Sigmoid colon (tissue), 7 donors: ENCODE data around the gene GK2. TPM values are rescaled to one million over a fixed set of nuclear protein-coding genes. Genes with fewer than 3 reads are reported as not detected.

ENCODE experiments used
- DNase-seq: peaks from one replicate; pipeline ENCODE4 v3.0.0-alpha.2; 2019
- H3K27ac ChIP-seq, 4 donors: fragments of 200-600 bp; sonication (generic); one replicate each; pipeline ENCODE4 v1.5.1; 2016 to 2019; ENCODE audit warnings: mild to moderate bottlenecking in 1 of 4
- H3K27me3 ChIP-seq, 3 donors: fragments of 200-600 bp; sonication (generic); one replicate each; pipeline ENCODE4 v1.5.1; 2019; ENCODE audit warnings: mild to moderate bottlenecking in 1 of 3
- H3K36me3 ChIP-seq, 4 donors: fragments of 200-600 bp; sonication (generic); one replicate each; pipeline ENCODE4 v1.5.1; 2016 to 2019
- H3K4me1 ChIP-seq, 4 donors: fragments of 200-600 bp; sonication (generic); one replicate each; pipeline ENCODE4 v1.5.1; 2017 to 2019
- H3K4me3 ChIP-seq, 4 donors: fragments of 200-600 bp; sonication (generic); one replicate each; pipeline ENCODE4 v1.5.1; 2017 to 2019; ENCODE audit warnings: mild to moderate bottlenecking in 2 of 4, moderate library complexity in 1 of 4
- H3K9me3 ChIP-seq, 4 donors: fragments of 200-600 bp in 3 of 4; sonication (generic) in 3 of 4; one replicate each; pipeline versions ENCODE4 v1.5.1 to v1.6.1; 2013 to 2019
- CTCF ChIP-seq, 4 experiments: fragments of 450-650 bp in 3 of 4; fragments of 200-600 bp in 1 of 4; IDR thresholded peaks; one replicate each; pipeline ENCODE4 v1.5.1; 2016 to 2019; ENCODE audit warnings: antibody characterized with exemption in 4 of 4, mild to moderate bottlenecking in 3 of 4, moderate library complexity in 2 of 4
- EP300 ChIP-seq, 4 donors: sonication (generic); formaldehyde crosslinking; IDR thresholded peaks; one replicate each; pipeline ENCODE4 v1.6.1; 2017; ENCODE audit warnings: antibody characterized with exemption in 4 of 4
- POLR2A ChIP-seq, 2 donors: fragments of 450-650 bp; IDR thresholded peaks; one replicate each; pipeline ENCODE4 v1.6.1; 2016; ENCODE audit warnings: antibody characterized with exemption in 2 of 2, mild to moderate bottlenecking in 2 of 2, moderate library complexity in 2 of 2
- POLR2AphosphoS5 ChIP-seq, 4 donors: sonication (generic); formaldehyde crosslinking; IDR thresholded peaks; one replicate each; pipeline ENCODE4 v1.6.1; 2017; ENCODE audit warnings: antibody characterized with exemption in 4 of 4
- WGBS, 2 donors: extraction: QIAGEN DNeasy Blood & Tissue Kit; methylation state at CpG; one replicate each; pipeline ENCODE4 v1.1.7; 2013; 5-methylcytosine and 5-hydroxymethylcytosine counted together
- intact Hi-C: fragments of 100-400 bp; cut with DNase I; formaldehyde crosslinking; loops from one replicate; pipeline ENCODE4 v1.15.1; 2023
- polyA plus RNA-seq, 3 donors: library from polyadenylated mRNA; stranded (reverse); fragments of 200-250 nt; gene quantifications; one replicate each; pipeline ENCODE4 v1.2.3, GENCODE V29; 2013
- total RNA-seq, 4 donors: library from RNA; depleted of rRNA; stranded (reverse); fragments of >200 nt; gene quantifications; one replicate each; pipeline ENCODE4 v1.1.0, GENCODE V29; 2016
- donor health status: healthy with polysubstance abuse.
- donor health status: Bipolar disorder and iron deficiency.
- donor health status: healthy.

The GK2 gene
- total and polyA plus RNA-seq, 7 donors, result not detected

GRCh38 chr4:79445371-79445781, 37.3 kb upstream of the GK2 start:
- 48 to 61% methylated on average over 5 of the region's 5 CpGs for WGBS, 2 donors
- no peak for TF ChIP-seq CTCF (IDR thresholded peaks at IDR 0.05)
- no peak for TF ChIP-seq POLR2AphosphoS5 (IDR thresholded peaks at IDR 0.05)
- no peak for TF ChIP-seq POLR2A (IDR thresholded peaks at IDR 0.05)
- TF ChIP-seq EP300 (IDR thresholded peaks at IDR 0.05), result no peak

GRCh38 chr4:79442422-79442821, 34.4 kb upstream of the GK2 start:
- WGBS, 2 donors, result 93 to 94% methylated on average over 3 of the region's 3 CpGs
- no peaks in the 10 kb centered on the region for H3K36me3 ChIP-seq
- TF ChIP-seq EP300 (IDR thresholded peaks at IDR 0.05), result no peak
- no peak for TF ChIP-seq CTCF (IDR thresholded peaks at IDR 0.05)
- no peak for TF ChIP-seq POLR2AphosphoS5 (IDR thresholded peaks at IDR 0.05)
- TF ChIP-seq POLR2A (IDR thresholded peaks at IDR 0.05), result no peak

More at GRCh38 chr4:79445371-79445781, 37.3 kb upstream of the GK2 start:
- no peaks in the 10 kb centered on the region for H3K9me3 ChIP-seq
- intact Hi-C loops, result no loop called here
- no peaks in the 10 kb centered on the region for H3K27me3 ChIP-seq
- no peak for DNase-seq
- H3K36me3 ChIP-seq, result no peaks in the 10 kb centered on the region
- H3K4me1 ChIP-seq, result no peaks in the 10 kb centered on the region
- no peak overlapping the region for H3K4me3 ChIP-seq
- H3K27ac ChIP-seq, result no peak overlapping the region

DNA sequence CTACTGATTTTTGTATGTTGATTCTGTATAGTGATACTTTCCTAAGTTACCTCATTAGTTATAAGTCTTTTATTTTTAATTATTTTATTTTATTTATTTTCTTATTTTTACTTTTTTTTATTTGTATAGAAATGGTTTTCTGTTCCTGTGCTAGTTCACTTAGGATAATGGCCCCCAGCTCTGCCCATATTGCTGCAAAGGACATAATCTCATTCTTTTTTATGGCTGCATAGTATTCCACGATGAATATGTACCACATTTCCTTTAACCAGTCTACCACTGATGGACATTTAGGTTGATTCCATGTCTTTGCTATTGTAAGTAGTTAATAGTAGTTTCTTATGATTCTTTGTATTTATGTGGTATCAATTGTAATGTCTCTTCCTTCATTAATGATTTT, 31.5 kb upstream of the GK2 start:
- no peaks in the 10 kb centered on the region for H3K36me3 ChIP-seq
- H3K4me1 ChIP-seq, result no peaks in the 10 kb centered on the region
- intact Hi-C loops, result no loop called here
- no peak overlapping the region for H3K27ac ChIP-seq
- no peaks in the 10 kb centered on the region for H3K9me3 ChIP-seq
- DNase-seq, result no peak
- no peak for TF ChIP-seq POLR2A (IDR thresholded peaks at IDR 0.05)
- TF ChIP-seq CTCF (IDR thresholded peaks at IDR 0.05), result no peak
- TF ChIP-seq EP300 (IDR thresholded peaks at IDR 0.05), result no peak
- no peak for TF ChIP-seq POLR2AphosphoS5 (IDR thresholded peaks at IDR 0.05)
- WGBS, 2 donors, result 90 to 94% methylated on average over 1 of the region's 1 CpG
- no peak overlapping the region for H3K4me3 ChIP-seq
- H3K27me3 ChIP-seq, result no peaks in the 10 kb centered on the region

More at GRCh38 chr4:79442422-79442821, 34.4 kb upstream of the GK2 start:
- DNase-seq, result no peak
- no peaks in the 10 kb centered on the region for H3K4me1 ChIP-seq
- H3K27me3 ChIP-seq, result no peaks in the 10 kb centered on the region
- no peak overlapping the region for H3K27ac ChIP-seq
- H3K9me3 ChIP-seq, result no peaks in the 10 kb centered on the region
- intact Hi-C loops, result no loop called here
- H3K4me3 ChIP-seq, result no peak overlapping the region

GRCh38 chr4:79431839-79432238, 23.8 kb upstream of the GK2 start:
- Histone ChIP-seq H3K4me1 (no peaks in the 10 kb centered on the region), H3K4me3 (no peak overlapping the region), H3K27ac (no peak overlapping the region), H3K9me3 (no peaks in the 10 kb centered on the region), H3K36me3 (no peaks in the 10 kb centered on the region), H3K27me3 (no peaks in the 10 kb centered on the region)
- DNase-seq, result no peak
- WGBS, 2 donors, result 47 to 80% methylated on average over 1 of the region's 1 CpG
- intact Hi-C loops, result no loop called here
- TF ChIP-seq POLR2A (IDR thresholded peaks at IDR 0.05) (no peak), CTCF (IDR thresholded peaks at IDR 0.05) (no peak), EP300 (IDR thresholded peaks at IDR 0.05) (no peak), POLR2AphosphoS5 (IDR thresholded peaks at IDR 0.05) (no peak)
